ENCODE measurements around the gene LYRM4. TPM values are rescaled to one million over a fixed set of nuclear protein-coding genes. Genes with fewer than 3 reads are reported as not detected.

LYRM4 gene
- total RNA-seq, 2 experiments from 2014 or later, result 36.4 to 39.6 TPM

GRCh38 chr6:5108536-5109150 is 152.1 kb downstream of the LYRM4 start:
- no peaks in the 10 kb centered on the region for H3K4me1 Mint-ChIP-seq
- H3K27ac Mint-ChIP-seq, result no peak overlapping the region
- H3K9me3 Mint-ChIP-seq (ENCODE audit: low read depth), result no peaks in the 10 kb centered on the region
- no peaks in the 10 kb centered on the region for H3K27me3 Mint-ChIP-seq
- CTCF ChIA-PET, result no interaction called here
- no peak for DNase-seq
- no peak overlapping the region for H3K4me3 Mint-ChIP-seq
- no peaks in the 10 kb centered on the region for H3K36me3 Mint-ChIP-seq
- no peak for ATAC-seq

DNA sequence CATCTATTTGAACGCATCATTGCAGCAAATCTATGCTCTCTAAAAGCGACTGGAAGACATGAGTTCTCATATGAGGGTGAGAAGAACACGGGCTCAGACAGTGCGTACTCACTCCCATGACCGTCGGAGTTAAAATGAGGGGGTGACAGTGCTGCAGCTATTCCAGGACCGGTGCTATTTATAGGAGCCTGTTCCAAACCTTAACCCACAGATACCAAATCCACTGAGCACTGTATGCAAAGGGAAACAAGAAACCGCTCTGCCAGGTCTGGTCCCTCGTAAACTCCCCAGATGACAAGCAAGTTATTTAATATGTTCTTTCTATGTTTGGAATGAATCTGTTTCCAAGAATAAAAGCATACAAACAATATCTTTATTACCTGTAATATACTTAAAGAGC is 152.7 kb downstream of the LYRM4 start:
- DNase-seq (no peak), ATAC-seq (no peak)
- no peaks in the 10 kb centered on the region for H3K9me3 Mint-ChIP-seq (ENCODE audit: low read depth)
- no peak overlapping the region for H3K27ac Mint-ChIP-seq
- no peaks in the 10 kb centered on the region for H3K27me3 Mint-ChIP-seq
- H3K4me3 Mint-ChIP-seq, result no peak overlapping the region
- no peaks in the 10 kb centered on the region for H3K36me3 Mint-ChIP-seq
- H3K4me1 Mint-ChIP-seq, result no peaks in the 10 kb centered on the region
- CTCF ChIA-PET, result no interaction called here

- H3K4me1 Mint-ChIP-seq, result no peaks in the 10 kb centered on the region
- H3K27ac Mint-ChIP-seq, result no peak overlapping the region
- H3K36me3 Mint-ChIP-seq, result no peaks in the 10 kb centered on the region
- DNase-seq (no peak), ATAC-seq (no peak)
- no peaks in the 10 kb centered on the region for H3K9me3 Mint-ChIP-seq (ENCODE audit: low read depth)
- H3K27me3 Mint-ChIP-seq, result no peaks in the 10 kb centered on the region
- no peak overlapping the region for H3K4me3 Mint-ChIP-seq
- CTCF ChIA-PET, result no interaction called here
Measured at GRCh38 chr6:5107341-5107740, 153.4 kb downstream of the LYRM4 start.

DNA sequence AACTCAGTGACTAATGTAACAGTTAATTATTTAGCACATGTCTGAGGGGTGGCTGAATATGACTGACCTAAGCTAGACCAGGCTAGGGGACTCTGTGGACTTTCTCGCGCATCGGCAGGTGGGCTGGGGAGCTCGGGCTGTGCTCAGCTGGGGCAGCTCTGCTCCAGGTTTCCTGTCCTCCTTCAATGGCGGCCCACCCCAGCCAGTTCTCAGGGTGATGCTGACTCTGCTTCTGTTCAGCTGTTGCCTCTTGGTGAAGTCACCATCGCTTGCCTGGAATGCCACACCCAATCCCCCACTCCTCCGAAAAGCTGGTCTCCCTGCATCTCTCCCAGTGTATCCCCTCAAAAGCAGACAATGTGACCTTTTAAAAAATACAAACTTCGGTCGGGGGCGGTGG is 155.6 kb downstream of the LYRM4 start:
- CTCF ChIA-PET, result no interaction called here
- Mint-ChIP-seq H3K27me3 (no peaks in the 10 kb centered on the region), H3K27ac (no peak overlapping the region), H3K9me3 (ENCODE audit: low read depth) (no peaks in the 10 kb centered on the region), H3K4me3 (no peak overlapping the region), H3K36me3 (no peaks in the 10 kb centered on the region), H3K4me1 (no peaks in the 10 kb centered on the region)
- no peak for DNase-seq
- ATAC-seq, result no peak

GRCh38 chr6:5104667-5105066 is 156.1 kb downstream of the LYRM4 start:
- Mint-ChIP-seq H3K27me3 (no peaks in the 10 kb centered on the region), H3K36me3 (no peaks in the 10 kb centered on the region), H3K4me3 (no peak overlapping the region), H3K9me3 (ENCODE audit: low read depth) (no peaks in the 10 kb centered on the region), H3K4me1 (no peaks in the 10 kb centered on the region), H3K27ac (no peak overlapping the region)
- no peak for ATAC-seq
- DNase-seq, result no peak
- CTCF ChIA-PET, result no interaction called here

GRCh38 chr6:5103250-5103649 is 157.5 kb downstream of the LYRM4 start:
- DNase-seq (no peak), ATAC-seq (no peak)
- H3K27me3 Mint-ChIP-seq, result no peaks in the 10 kb centered on the region
- H3K9me3 Mint-ChIP-seq (ENCODE audit: low read depth), result no peaks in the 10 kb centered on the region
- H3K4me1 Mint-ChIP-seq, result no peaks in the 10 kb centered on the region
- no peak overlapping the region for H3K27ac Mint-ChIP-seq
- no peak overlapping the region for H3K4me3 Mint-ChIP-seq
- CTCF ChIA-PET, result interaction anchor here (1.0 to 1.9 kb wide), 2 partner anchors 159 to 200 kb away, joined by 3 to 4 read pairs; no protein-coding TSS in a partner anchor
- H3K36me3 Mint-ChIP-seq, result no peaks in the 10 kb centered on the region

GRCh38 chr6:5102267-5102970 is 158.3 kb downstream of the LYRM4 start:
- CTCF ChIA-PET, result interaction anchor here (0.7 to 1.9 kb wide), 2 partner anchors 200 to 344 kb away, joined by 3 to 4 read pairs; no protein-coding TSS in a partner anchor
- Mint-ChIP-seq H3K27ac (no peak overlapping the region), H3K36me3 (no peaks in the 10 kb centered on the region), H3K4me1 (no peaks in the 10 kb centered on the region), H3K27me3 (no peaks in the 10 kb centered on the region), H3K9me3 (ENCODE audit: low read depth) (no peaks in the 10 kb centered on the region), H3K4me3 (no peak overlapping the region)
- DNase-seq (no peak), ATAC-seq (no peak)

GRCh38 chr6:5100806-5101205 is 159.9 kb downstream of the LYRM4 start:
- DNase-seq (no peak), ATAC-seq (no peak)
- Mint-ChIP-seq H3K4me3 (no peak overlapping the region), H3K27ac (no peak overlapping the region), H3K36me3 (no peaks in the 10 kb centered on the region), H3K27me3 (no peaks in the 10 kb centered on the region), H3K9me3 (ENCODE audit: low read depth) (no peaks in the 10 kb centered on the region), H3K4me1 (no peaks in the 10 kb centered on the region)
- CTCF ChIA-PET, result interaction anchor here (0.9 kb wide), 1 partner anchor 43 kb away, joined by 3 read pairs; no protein-coding TSS in a partner anchor

DNA sequence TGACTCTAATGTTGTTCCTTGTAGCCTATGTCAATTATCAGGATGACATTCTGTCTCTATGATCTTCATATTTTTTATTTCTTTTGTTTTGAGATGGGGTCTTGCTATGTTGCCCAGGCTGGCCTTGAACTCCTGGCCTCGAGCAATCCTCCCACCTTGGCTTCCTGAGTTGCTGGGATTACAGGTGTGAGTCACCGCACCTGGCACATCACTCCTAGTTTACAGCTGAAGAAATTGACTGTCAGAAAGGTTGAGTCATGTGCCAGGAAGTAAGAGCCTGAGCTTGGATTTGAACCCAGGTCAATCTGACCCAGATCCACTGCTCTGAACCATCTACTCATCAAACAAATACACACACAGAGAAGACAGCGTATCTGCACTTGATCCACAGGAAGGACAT is 161.2 kb downstream of the LYRM4 start:
- Mint-ChIP-seq H3K27ac (no peak overlapping the region), H3K4me3 (no peak overlapping the region), H3K36me3 (no peaks in the 10 kb centered on the region), H3K27me3 (no peaks in the 10 kb centered on the region), H3K9me3 (ENCODE audit: low read depth) (no peaks in the 10 kb centered on the region), H3K4me1 (no peaks in the 10 kb centered on the region)
- CTCF ChIA-PET, result no interaction called here
- DNase-seq (no peak), ATAC-seq (no peak)

DNA sequence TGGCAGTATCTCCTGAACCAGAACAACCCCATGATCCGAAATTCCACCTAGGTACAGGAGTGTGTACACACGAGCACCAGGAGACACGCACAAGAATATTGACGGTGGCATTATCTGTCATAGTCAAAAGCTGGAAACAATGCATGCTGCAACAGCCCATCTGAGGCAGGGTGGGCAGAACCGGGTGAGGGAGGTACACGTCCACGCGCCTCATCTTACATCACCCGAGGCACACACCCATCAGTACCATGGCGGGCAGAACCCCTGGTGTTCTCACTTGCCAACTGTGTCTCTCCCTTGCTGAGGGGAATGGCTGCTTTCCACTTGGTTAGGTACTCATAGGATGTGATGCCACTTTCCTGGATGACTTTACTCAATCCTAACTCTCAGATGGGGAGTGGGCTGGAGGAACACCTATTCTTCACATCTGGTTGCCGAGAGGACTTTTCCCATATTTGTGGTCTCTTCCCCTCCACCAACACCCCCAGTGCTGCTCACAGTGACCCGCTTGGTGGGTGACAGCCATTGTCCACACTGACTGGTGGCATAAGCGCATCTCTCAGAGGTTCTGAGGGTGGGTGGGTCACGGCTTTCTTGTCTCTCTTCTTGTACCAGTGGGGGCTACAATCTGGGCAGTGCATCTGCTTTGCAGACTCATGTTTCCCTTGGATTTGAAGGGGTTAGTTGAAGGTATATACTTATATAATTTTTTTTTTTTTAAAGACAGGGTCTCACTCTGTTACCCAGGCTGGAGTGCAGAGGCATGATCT is 162.1 kb downstream of the LYRM4 start:
- no peaks in the 10 kb centered on the region for H3K4me1 Mint-ChIP-seq
- ATAC-seq (no peak), DNase-seq (no peak)
- H3K4me3 Mint-ChIP-seq, result no peak overlapping the region
- CTCF ChIA-PET, result no interaction called here
- H3K27ac Mint-ChIP-seq, result no peak overlapping the region
- no peaks in the 10 kb centered on the region for H3K36me3 Mint-ChIP-seq
- no peaks in the 10 kb centered on the region for H3K9me3 Mint-ChIP-seq (ENCODE audit: low read depth)
- H3K27me3 Mint-ChIP-seq, result peaks cover 3% of the 10 kb centered on the region

DNA sequence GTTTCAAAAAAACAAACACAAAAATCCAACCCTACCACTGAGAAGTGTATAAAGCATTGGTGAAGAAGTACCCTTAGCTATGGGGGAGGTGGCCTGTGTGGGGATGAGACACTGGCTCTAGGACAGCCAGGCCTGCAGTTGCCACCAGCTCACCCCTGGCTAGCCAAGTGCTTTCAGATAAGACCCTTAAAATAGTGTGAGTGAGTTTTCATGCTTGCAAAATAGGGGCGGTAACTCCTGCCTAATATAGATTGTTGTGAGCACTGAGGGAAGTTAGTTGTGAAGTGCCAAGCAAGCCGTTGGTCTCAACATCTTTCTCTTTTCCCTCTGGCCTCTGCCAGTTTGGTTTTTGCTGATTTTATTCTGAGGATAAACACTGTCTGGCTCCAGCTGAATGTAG is 164.3 kb downstream of the LYRM4 start:
- H3K9me3 Mint-ChIP-seq (ENCODE audit: low read depth), result no peaks in the 10 kb centered on the region
- CTCF ChIA-PET, result no interaction called here
- H3K36me3 Mint-ChIP-seq, result no peaks in the 10 kb centered on the region
- no peak for DNase-seq
- no peak overlapping the region for H3K27ac Mint-ChIP-seq
- ATAC-seq, result no peak
- H3K4me3 Mint-ChIP-seq, result no peak overlapping the region
- no peaks in the 10 kb centered on the region for H3K4me1 Mint-ChIP-seq
- H3K27me3 Mint-ChIP-seq, result peaks cover 17% of the 10 kb centered on the region

- Mint-ChIP-seq H3K27me3 (peaks cover 28% of the 10 kb centered on the region), H3K27ac (no peak overlapping the region), H3K36me3 (no peaks in the 10 kb centered on the region), H3K9me3 (ENCODE audit: low read depth) (no peaks in the 10 kb centered on the region), H3K4me3 (no peak overlapping the region), H3K4me1 (no peaks in the 10 kb centered on the region)
- CTCF ChIA-PET, result interaction anchor here (0.9 kb wide), 1 partner anchor 19 kb away, joined by 3 read pairs; no protein-coding TSS in a partner anchor
- DNase-seq, result no peak
- no peak for ATAC-seq
Measured at GRCh38 chr6:5095236-5095635, 165.5 kb downstream of the LYRM4 start.

DNA sequence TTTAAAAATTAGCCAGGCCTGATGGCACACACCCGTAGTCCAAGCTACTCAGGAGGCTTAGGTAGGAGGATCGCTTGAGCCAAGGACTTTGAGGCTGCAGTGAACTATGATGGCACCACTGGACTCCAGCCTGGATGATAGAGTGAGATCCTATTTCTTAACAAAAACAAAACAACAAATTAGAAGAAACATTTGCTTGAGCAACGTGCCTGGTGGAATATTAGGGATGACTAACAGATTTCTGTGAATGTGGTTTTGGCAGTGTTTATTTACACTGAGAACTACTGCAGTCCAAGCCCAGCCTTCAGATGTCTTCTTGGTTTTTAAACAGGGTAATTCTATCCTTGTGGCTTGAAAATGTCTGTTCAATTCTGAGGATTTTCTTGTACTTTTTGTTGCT is 166.4 kb downstream of the LYRM4 start:
- H3K36me3 Mint-ChIP-seq, result no peaks in the 10 kb centered on the region
- peaks cover 36% of the 10 kb centered on the region for H3K27me3 Mint-ChIP-seq
- no peak overlapping the region for H3K27ac Mint-ChIP-seq
- no peak overlapping the region for H3K4me3 Mint-ChIP-seq
- ATAC-seq (no peak), DNase-seq (no peak)
- CTCF ChIA-PET, result no interaction called here
- H3K4me1 Mint-ChIP-seq, result no peaks in the 10 kb centered on the region
- no peaks in the 10 kb centered on the region for H3K9me3 Mint-ChIP-seq (ENCODE audit: low read depth)
